OCI-LY7 (cell line): ENCODE measurements around the gene PCCA. TPM values are rescaled to one million over a fixed set of nuclear protein-coding genes. Genes with fewer than 3 reads are reported as not detected.

Source experiments
- BruUV-seq: library from RNA; stranded (reverse); fragments of 400-500 nt; replicated peaks from 2 replicates; lab custom pipeline; 2021; lab: Mats Ljungman, UMichigan
- CTCF ChIA-PET: fragments of 300-600 bp; sonication (Branson Sonifier 250); formaldehyde crosslinking; loops from one replicate; lab custom pipeline; 2022; ENCODE audit warnings: antibody characterized with exemption; ENCODE audit not compliant: unreplicated experiment; lab: Charles Lee
- POLR2A ChIA-PET: fragments of 300-600 bp; sonication (Branson Sonifier 250); formaldehyde crosslinking; loops from one replicate; lab custom pipeline; 2022; ENCODE audit warnings: antibody characterized with exemption; lab: Charles Lee
- DNase-seq: peaks from one replicate; pipeline ENCODE4 v3.0.0-alpha.2; 2015; ENCODE audit warnings: low spot score
- H2AFZ ChIP-seq: fragments of 200-600 bp; sonication (generic), shearing (Covaris generic); 2 replicates; pipeline ENCODE4 v1.6.1; 2014; ENCODE audit warnings: mild to moderate bottlenecking, antibody characterized with exemption, low read length, moderate library complexity
- H3K27ac ChIP-seq: fragments of 200-600 bp; sonication (generic); 2 replicates; pipeline ENCODE4 v1.5.1; 2014; ENCODE audit warnings: mixed run types, low read depth, mild to moderate bottlenecking, moderate library complexity, low read length, inconsistent platforms; ENCODE audit not compliant: poor library complexity, severe bottlenecking
- H3K36me3 ChIP-seq: fragments of 200-600 bp; sonication (generic); 2 replicates; pipeline ENCODE4 v1.6.1; 2014; ENCODE audit warnings: mild to moderate bottlenecking, antibody characterized with exemption, low read length, moderate library complexity, mixed read lengths; ENCODE audit not compliant: insufficient read depth
- H3K4me1 ChIP-seq: fragments of 200-600 bp; sonication (generic); 2 replicates; pipeline ENCODE4 v1.5.1; 2014; ENCODE audit warnings: mild to moderate bottlenecking, low read length; ENCODE audit not compliant: insufficient read depth, poor library complexity, severe bottlenecking
- H3K4me2 ChIP-seq: fragments of 200-600 bp; sonication (generic); 2 replicates; pipeline ENCODE4 v1.6.1; 2014; ENCODE audit warnings: mild to moderate bottlenecking, low read length
- H3K4me3 ChIP-seq: fragments of 200-600 bp; sonication (generic); 2 replicates; pipeline ENCODE4 v1.5.1; 2014; ENCODE audit warnings: mild to moderate bottlenecking, low read depth, low read length; ENCODE audit not compliant: poor library complexity, severe bottlenecking
- H3K79me2 ChIP-seq: fragments of 200-600 bp; sonication (generic); 2 replicates; pipeline ENCODE4 v1.6.1; 2016; ENCODE audit warnings: low read depth, mild to moderate bottlenecking, low read length, moderate library complexity, mixed read lengths; ENCODE audit not compliant: insufficient read depth
- H3K9me2 ChIP-seq: fragments of 200-600 bp; sonication (generic); 2 replicates; pipeline ENCODE4 v1.6.1; 2016; ENCODE audit warnings: mild to moderate bottlenecking, low read length, mixed read lengths; ENCODE audit not compliant: insufficient read depth
- H3K9me3 ChIP-seq: fragments of 200-600 bp; sonication (generic); 2 replicates; pipeline ENCODE4 v1.6.1; 2014; ENCODE audit warnings: mild to moderate bottlenecking, mixed run types, low read length, mixed read lengths
- H4K20me1 ChIP-seq: fragments of 200-600 bp; sonication (generic); 2 replicates; pipeline ENCODE4 v1.6.1; 2014; ENCODE audit warnings: mild to moderate bottlenecking, antibody characterized with exemption, low read length, moderate library complexity, mixed read lengths; ENCODE audit not compliant: insufficient read depth
- EZH2phosphoT487 ChIP-seq: fragments of 200-600 bp; sonication (generic); IDR thresholded peaks from 2 replicates; pipeline ENCODE4 v1.6.1; 2018; ENCODE audit warnings: low read depth, borderline replicate concordance, mild to moderate bottlenecking, mixed run types, antibody characterized with exemption, low read length, moderate library complexity, mixed read lengths
- intact Hi-C: fragments of 100-400 bp; cut with micrococcal nuclease; formaldehyde crosslinking; loops from one replicate; pipeline ENCODE4 v1.10.0; 2022; ENCODE audit not compliant: unreplicated experiment
- total RNA-seq, 2 experiments: library from RNA; depleted of rRNA in 1 of 2; stranded (reverse); fragments of >200 nt in 1 of 2; shearing (Covaris generic) in 1 of 2; gene quantifications; 2 replicates each; pipeline ENCODE4 v1.2.3, GENCODE V29; 2014 to 2022
- TF ChIP-seq, protein P1 (sequence below): fragments of 200-600 bp; sonication (generic); conservative IDR thresholded peaks from 2 replicates; pipeline ENCODE4 v1.5.1; 2014; ENCODE audit warnings: mild to moderate bottlenecking, antibody characterized with exemption, low read length, moderate library complexity, mixed read lengths

PCCA gene
- total RNA-seq, 2 experiments from 2014 or later: 2.7 to 7.2 TPM

DNA sequence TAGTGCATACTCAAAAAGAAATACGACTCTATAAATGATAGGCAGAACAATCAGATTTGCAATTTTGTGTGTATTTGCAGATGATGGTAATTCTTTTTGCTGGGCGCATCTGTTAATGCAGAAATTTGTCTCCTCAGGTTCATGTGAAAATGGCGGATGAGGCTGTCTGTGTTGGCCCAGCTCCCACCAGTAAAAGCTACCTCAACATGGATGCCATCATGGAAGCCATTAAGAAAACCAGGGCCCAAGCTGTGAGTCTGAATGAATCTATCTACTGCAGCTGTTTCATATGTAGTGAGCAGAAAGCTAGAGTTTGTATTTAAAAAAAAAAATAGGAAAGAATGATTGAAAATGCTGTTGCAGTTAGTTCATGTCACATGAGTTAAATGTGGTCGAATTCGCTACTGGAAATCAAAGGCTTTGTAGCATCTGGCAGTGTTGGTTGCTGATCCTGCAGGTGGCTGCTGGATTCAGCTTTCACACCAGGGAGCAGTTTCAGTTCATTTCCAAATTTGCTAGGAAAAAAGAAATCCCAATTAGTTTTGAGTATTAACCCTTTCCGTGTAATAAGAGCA, 66.0 kb downstream of the PCCA start:
- Histone ChIP-seq H3K9me2 (no peaks in the 10 kb centered on the region), H4K20me1 (no peaks in the 10 kb centered on the region), H3K9me3 (no peaks in the 10 kb centered on the region), H2AFZ (no peak overlapping the region), H3K4me3 (no peak overlapping the region), H3K4me2 (no peak overlapping the region), H3K4me1 (no peaks in the 10 kb centered on the region), H3K79me2 (no peaks in the 10 kb centered on the region), H3K36me3 (no peaks in the 10 kb centered on the region), H3K27ac (no peak overlapping the region)
- intact Hi-C loops: no loop called here
- CTCF ChIA-PET: no interaction called here
- DNase-seq: no peak
- POLR2A ChIA-PET: no interaction called here
- TF ChIP-seq EZH2phosphoT487: no peak
- TF ChIP-seq, protein P1, sequence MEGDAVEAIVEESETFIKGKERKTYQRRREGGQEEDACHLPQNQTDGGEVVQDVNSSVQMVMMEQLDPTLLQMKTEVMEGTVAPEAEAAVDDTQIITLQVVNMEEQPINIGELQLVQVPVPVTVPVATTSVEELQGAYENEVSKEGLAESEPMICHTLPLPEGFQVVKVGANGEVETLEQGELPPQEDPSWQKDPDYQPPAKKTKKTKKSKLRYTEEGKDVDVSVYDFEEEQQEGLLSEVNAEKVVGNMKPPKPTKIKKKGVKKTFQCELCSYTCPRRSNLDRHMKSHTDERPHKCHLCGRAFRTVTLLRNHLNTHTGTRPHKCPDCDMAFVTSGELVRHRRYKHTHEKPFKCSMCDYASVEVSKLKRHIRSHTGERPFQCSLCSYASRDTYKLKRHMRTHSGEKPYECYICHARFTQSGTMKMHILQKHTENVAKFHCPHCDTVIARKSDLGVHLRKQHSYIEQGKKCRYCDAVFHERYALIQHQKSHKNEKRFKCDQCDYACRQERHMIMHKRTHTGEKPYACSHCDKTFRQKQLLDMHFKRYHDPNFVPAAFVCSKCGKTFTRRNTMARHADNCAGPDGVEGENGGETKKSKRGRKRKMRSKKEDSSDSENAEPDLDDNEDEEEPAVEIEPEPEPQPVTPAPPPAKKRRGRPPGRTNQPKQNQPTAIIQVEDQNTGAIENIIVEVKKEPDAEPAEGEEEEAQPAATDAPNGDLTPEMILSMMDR: no peak
- BruUV-seq: no TSS peak

DNA sequence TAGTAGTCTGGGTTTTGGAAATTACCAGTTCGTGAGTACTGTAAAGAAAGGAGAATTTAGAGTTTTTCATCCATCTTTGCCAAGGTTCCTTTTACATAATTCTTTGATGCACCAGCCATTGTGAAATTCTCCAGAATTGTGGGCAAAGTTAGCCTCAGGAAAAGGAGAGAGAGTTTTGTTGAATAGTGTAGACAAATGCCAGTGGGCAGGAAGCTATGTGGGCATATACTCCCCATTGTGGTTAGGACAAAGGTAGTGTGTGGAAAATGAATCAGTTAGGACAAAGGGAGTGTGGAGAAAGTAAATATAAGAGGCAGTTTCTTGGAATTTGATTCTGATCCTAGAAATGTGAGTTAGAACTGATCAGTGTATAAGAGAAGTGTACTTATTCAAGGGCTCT, 67.9 kb downstream of the PCCA start:
- intact Hi-C loops: no loop called here
- Histone ChIP-seq H4K20me1 (no peaks in the 10 kb centered on the region), H2AFZ (no peak overlapping the region), H3K4me3 (no peak overlapping the region), H3K4me2 (no peak overlapping the region), H3K9me3 (no peaks in the 10 kb centered on the region), H3K36me3 (no peaks in the 10 kb centered on the region), H3K27ac (no peak overlapping the region), H3K79me2 (no peaks in the 10 kb centered on the region), H3K4me1 (no peaks in the 10 kb centered on the region), H3K9me2 (no peaks in the 10 kb centered on the region)
- ChIA-PET CTCF (no interaction called here), POLR2A (no interaction called here)
- no TSS peak for BruUV-seq
- TF ChIP-seq EZH2phosphoT487: no peak
- TF ChIP-seq, protein P1: no peak
- DNase-seq: no peak

DNA sequence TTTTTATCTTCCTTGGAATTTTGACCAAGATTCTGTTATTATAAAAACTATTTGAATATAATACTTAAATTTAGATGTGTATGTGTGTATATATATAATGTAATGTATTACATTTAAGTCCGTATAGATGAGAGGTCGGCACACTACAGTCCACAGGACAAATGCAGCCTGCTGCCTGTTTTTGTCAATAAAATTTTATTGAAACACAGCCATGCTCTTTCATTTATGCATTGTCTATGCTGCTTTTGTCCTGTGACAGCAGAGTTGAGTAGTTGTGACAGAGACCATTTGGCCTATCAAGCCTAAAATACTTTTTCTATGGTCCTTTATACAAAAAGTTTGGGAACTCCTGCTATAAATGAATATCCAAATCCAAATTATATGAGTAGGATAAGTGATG, 69.7 kb downstream of the PCCA start:
- no TSS peak for BruUV-seq
- no peak overlapping the region for H3K4me2 ChIP-seq
- no peak overlapping the region for H2AFZ ChIP-seq
- no peaks in the 10 kb centered on the region for H3K9me2 ChIP-seq
- H3K4me3 ChIP-seq: no peak overlapping the region
- H3K36me3 ChIP-seq: no peaks in the 10 kb centered on the region
- H3K27ac ChIP-seq: no peak overlapping the region
- POLR2A ChIA-PET: no interaction called here
- H3K4me1 ChIP-seq: no peaks in the 10 kb centered on the region
- no peak for DNase-seq
- H3K79me2 ChIP-seq: no peaks in the 10 kb centered on the region
- intact Hi-C loops: no loop called here
- H3K9me3 ChIP-seq: no peaks in the 10 kb centered on the region
- no peaks in the 10 kb centered on the region for H4K20me1 ChIP-seq
- CTCF ChIA-PET: no interaction called here
- TF ChIP-seq EZH2phosphoT487: no peak
- TF ChIP-seq, protein P1: no peak
